Cardiac septum (tissue), 1 donor: ENCODE data around the gene PDCD1. TPM values are rescaled to one million over a fixed set of nuclear protein-coding genes. Genes with fewer than 3 reads are reported as not detected.
A peak's percentile ranks its signal among the peaks of the same experiment; 100 is the strongest.

ENCODE experiments used
- DNase-seq: peaks from one replicate; pipeline ENCODE4 v3.0.0-alpha.2; 2020; ENCODE audit warnings: low spot score
- intact Hi-C: fragments of 100-400 bp; cut with DNase I; formaldehyde crosslinking; loops from one replicate; pipeline ENCODE4 v1.14.0; 2022
- total RNA-seq: library from RNA; stranded (reverse); fragmentation: NEBNext Ultra II Directional; extraction: Animal tissue kit (Norgen Biotek cat#: 25700); gene quantifications from one replicate; pipeline ENCODE4 v1.2.1, GENCODE V29; 2021
- donor health status: DM: no; HTN: no; CAD: no.

PDCD1 gene
- total RNA-seq, 1 donor from 2014 or later: 2.0 TPM

DNA sequence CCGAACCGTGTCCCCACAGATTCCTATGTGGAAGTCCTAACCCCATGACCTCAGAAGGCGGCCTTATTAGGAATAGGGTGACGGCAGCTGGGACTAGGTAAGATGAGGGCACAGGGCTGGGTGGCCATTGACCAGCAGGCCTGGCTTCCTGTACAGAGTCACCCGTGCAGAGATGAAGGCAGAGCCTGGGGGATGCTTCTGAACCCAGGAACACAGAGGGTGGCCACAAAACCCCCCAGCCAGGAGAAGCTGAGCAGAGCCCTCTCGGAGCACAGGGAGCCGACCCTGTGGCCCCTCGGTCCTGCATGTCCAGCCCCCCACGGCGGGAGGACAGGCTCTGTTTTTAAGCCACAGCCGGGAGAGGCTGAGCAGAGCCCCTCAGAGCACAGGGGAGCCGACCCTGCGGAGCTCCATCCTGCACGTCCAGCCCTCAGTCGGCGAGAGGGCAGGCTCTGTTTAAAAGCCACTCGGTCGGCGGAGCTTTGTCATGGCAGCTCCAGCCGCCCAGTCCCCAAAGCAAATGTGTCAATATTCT, 2.7 kb downstream of the PDCD1 start:
- intact Hi-C loops: no loop called here
- peak; percentile 55 for DNase-seq

GRCh38 chr2:241855245-241855887, 3.3 kb downstream of the PDCD1 start:
- intact Hi-C loops: no loop called here
- peak; percentile 71 for DNase-seq

DNA sequence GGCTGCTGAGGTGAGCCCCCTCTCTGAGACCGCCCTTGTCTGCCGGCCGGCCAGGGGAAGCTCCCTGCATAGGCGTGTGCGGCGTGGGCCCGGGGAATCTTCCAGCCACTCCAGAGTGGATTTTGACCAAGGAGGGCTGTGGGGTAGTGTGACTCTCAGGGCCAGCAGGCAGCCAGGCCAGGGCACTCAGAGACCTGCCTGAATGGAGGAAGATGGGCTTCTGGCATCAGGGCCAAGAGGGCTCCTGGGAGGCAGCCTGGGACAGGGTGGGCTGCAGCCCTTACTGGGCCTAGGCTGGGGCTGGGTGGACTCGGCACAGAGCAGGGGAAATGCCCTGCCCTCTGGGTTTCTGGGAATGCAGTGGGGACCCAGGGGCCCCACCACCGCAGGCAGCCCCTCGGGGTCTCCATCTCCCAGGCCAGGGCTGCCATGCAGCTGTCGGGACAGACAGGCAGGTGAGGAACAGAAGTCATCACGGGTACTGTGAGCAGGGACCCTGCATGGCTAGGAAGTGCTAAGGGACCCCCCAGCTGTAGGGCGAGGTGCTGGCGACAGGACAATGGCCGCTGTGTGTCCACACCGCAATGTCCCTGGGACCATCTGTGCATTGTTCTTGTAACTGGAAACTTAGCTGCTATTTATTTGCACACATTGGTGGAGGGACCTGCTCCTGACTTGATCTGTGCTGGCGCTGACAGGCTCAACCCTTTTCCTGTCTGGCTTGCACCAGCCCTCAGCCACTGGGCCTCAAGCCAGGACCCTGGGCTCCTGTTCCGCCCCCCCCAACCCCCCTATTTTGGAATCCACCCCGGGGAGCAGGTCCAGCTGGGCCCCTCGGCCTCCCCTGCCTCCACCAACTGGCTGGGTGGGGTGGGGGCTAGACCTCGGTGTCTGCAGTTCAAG, 4.1 kb downstream of the PDCD1 start:
- intact Hi-C loops: no loop called here
- DNase-seq: peak; percentile 72

GRCh38 chr2:241853651-241854341, 4.9 kb downstream of the PDCD1 start:
- peak; percentile 78 for DNase-seq
- intact Hi-C loops: no loop called here

DNA sequence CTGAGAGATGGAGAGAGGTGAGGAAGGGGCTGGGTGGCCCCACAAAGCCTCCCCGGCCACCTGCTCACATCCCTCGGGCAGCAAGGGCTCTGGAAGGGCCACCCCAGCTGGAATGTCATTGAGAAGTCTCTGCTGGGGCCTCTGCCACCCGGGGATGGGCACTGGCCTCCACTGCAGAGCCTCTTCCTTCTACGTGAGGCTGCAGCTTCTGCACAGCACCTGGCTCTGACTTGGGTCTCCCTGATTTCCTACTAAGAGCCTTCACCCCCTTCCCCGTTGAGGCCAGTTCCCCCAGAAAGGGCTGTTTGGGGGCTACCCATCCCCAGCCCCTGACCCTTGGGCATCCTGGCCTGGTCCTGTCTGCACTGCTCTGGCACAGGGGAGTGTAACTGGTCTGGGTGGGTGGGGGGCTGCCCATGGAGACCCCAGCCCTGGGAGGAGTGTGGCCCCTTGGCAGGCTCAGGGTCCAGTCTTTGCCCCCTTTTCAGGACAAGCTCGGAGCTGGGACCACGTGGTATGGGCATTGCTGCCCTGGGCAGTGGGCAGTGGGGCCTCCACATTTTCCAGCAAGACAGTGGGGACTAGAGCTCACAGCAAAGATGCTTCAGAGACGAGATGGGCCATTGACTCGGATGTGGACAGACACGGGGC, 5.6 kb downstream of the PDCD1 start:
- DNase-seq: peak; percentile 60

DNA sequence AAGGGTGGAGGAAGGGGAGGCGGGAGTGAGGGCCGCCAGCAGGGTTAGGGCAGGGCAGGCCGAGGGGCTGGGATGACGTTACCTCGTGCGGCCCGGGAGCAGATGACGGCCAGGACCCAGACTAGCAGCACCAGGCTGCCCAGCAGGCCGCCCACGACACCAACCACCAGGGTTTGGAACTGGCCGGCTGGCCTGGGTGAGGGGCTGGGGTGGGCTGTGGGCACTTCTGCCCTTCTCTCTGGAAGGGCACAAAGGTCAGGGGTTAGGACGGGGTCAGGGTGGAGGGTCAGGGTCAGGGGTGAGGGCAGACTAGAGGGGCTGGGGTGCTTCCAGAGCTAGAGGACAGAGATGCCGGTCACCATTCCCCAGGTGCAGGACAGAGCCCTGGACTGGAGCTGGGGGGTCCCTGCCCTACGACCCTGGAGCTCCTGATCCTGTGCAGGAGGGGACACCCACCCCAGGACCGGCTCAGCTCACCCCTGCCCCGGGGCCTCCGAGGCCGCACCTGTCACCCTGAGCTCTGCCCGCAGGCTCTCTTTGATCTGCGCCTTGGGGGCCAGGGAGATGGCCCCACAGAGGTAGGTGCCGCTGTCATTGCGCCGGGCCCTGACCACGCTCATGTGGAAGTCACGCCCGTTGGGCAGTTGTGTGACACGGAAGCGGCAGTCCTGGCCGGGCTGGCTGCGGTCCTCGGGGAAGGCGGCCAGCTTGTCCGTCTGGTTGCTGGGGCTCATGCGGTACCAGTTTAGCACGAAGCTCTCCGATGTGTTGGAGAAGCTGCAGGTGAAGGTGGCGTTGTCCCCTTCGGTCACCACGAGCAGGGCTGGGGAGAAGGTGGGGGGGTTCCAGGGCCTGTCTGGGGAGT, 6.3 kb downstream of the PDCD1 start:
- intact Hi-C loops: no loop called here
- DNase-seq: peak; percentile 71

More for the DNA sequence above, 5.6 kb downstream of the PDCD1 start:
- intact Hi-C loops: no loop called here

- DNase-seq: peak; percentile 35
- intact Hi-C loops: no loop called here
Observed at GRCh38 chr2:241851325-241852115, 7.2 kb downstream of the PDCD1 start.

DNA sequence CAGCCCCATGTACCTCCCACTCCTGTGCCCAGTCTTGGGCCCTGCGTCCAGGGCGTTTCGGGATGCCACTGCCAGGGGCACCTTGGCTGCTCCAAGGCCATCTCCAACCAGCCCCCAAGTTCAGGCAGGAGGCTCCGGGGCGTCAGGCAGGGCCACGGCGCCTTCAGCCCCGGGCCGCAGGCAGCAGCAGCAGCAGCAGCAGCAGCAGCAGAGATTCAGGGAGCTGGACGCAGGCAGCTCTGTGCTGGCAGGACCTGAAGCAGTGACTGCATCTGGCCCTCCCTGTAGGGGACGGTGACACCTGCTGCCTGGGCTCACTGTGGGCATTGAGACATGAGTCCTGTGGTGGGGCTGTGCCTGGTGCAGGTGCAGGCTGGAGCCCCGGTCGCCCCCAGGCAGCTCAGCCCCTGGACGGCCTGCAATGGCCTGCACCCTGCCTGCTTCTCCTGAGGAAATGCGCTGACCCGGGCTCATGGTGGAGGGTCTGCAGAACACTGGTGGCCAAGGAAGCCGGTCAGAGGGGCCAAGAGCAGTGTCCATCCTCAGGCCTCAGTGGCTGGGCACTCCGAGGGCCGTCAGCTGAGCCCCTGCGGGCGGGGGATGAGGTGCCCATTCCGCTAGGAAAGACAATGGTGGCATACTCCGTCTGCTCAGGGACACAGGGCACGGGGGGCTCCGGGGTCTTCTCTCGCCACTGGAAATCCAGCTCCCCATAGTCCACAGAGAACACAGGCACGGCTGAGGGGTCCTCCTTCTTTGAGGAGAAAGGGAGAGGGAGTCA, 8.0 kb downstream of the PDCD1 start:
- peak; percentile 73 for DNase-seq
- intact Hi-C loops: no loop called here

DNA sequence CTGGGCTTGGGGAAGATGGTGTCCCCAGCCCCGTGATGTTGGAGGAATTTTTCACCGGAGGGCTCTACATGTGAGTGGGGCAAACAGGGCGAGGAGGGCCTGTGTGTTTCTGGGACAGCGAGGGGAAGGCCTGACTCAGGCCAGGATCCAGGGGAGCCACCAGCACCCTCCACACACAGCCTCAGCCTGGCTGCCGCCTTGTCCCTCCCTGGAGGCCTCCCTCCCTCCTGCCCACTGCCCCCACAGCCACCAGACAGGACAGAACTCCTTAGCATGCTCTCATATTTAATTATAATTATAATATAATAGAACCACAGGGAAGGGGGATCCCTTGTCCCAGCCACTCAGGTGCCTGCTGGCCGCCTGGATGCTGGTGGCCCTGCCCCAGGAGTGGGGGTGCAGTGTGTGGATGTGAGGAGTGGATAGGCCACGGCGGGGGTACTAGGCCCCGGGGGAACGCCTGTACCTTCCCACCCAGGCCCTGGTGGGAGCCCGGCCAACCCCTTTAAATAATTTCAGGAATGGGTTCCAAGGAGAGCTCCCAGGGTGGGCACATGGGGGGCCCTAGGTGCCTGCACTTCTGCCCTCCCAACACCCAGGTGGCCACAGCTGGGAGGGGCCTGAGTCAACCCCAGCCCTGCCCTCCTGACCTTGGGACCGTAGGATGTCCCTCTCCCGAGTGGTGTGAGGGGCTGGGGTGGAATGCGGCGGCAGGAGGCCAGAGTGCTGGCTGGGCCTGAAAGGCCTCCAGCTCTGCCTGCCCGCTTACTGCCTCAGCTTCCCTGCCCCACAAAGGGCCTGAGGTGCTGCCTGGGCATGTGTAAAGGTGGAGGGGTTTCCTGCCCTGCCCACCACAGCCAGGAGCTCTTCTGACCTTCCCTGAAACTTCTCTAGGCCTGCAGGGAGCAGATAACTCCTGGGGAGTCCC, 8.8 kb downstream of the PDCD1 start:
- peak; percentile 62 for DNase-seq
- intact Hi-C loops: no loop called here

DNA sequence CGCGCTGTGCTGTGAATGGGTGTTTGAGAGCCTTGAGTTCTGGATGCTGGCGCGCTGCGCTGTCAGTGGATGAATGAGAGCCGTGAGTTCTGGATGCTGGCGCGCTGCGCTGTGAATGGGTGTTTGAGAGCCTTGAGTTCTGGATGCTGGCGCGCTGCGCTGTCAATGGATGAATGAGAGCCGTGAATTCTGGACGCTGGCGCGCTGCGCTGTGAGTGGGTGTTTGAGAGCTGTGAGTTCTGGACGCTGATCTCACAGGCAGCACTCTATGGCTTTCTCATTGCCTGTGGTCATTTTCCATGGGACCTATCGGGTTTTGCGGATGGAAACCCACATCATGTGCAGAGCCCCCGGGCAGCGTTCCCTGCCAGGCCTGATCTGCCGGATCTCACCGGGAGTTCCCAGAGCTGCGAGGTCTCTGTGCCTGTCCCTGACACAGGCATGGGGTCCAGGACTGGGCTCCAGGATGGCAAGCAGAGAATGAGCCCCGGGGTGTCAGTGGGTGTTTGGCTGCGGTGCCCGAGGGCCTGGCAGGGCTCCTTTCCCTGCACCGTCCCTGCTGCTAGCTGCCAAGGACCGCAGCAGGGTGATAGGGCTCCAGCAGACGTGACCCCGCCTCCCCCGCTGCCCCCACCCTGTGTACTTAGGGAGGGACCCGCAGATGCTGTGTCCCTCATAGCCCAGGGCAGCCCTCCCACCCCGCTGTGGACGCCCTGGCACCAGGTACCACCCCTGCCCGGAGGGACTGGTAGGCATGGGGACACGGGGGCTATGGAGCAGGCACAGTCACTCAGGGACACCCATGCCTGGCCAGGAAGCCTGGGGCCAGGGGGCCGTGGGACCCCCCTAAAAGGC, 9.7 kb downstream of the PDCD1 start:
- intact Hi-C loops: no loop called here
- peak; percentile 74 for DNase-seq

DNA sequence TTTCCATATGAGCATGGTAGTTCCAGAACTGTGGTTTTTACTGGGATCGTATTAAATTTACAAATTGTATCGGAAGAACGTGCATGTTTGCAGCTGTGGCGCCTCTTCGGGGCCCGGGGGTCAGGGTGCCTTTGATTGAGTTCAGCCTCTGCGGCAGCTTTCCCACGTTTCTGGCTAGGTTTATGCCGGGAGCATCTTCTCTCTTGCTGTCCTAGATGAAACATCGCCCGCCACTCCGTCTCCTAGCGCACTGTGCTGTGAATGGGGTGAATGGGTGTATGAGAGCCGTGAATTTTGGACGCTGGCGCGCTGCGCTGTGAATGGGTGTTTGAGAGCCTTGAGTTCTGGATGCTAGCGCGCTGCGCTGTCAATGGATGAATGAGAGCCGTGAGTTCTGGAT, 12.3 kb downstream of the PDCD1 start:
- intact Hi-C loops: no loop called here

GRCh38 chr2:241844831-241845578, 13.7 kb downstream of the PDCD1 start:
- peak; percentile 59 for DNase-seq
- intact Hi-C loops: no loop called here

More for the DNA sequence above, 12.3 kb downstream of the PDCD1 start:
- DNase-seq: peak; percentile 27

- intact Hi-C loops: no loop called here
- peak; percentile 90 for DNase-seq
Observed at GRCh38 chr2:241844066-241844728, 14.5 kb downstream of the PDCD1 start.
